ENCODE data around the gene ALKBH4.
"Not testable (repeated sequence)": the region's sequence is repeated elsewhere in the genome, so short reads cannot be mapped to it uniquely, and the experiment has no call there.

The ALKBH4 gene

DNA sequence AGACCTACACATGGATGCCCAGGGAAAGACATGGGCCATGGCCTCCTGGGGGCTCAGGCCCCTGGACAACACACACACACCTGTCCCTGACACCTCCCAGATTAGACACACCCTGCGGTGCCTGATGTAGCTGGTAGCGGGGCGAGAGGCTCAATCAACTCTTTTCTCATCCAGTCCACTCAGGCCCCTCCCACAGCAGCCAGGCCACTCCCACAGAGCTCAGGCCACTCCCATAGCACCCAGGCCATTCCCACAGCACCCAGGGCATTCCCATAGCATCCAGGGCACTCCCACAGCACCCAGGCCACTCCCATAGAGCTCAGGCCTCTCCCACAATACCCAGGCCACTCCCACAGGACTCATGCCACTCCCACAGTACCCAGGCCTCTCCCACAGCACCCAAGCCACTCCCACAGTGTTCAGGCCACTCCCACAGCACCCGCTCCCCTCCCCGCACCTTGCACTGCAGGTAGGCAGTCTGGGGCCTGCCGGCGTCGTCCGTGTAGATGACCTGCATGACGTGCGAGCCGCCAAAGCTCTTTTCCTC lies 25.9 kb upstream of the ALKBH4 start:
- in situ Hi-C loops (cut with HindIII; ENCODE audit: low sequenced_read_pairs); DNase-seq (ENCODE audit: low read depth); H3K4me3 ChIP-seq (ENCODE audit: low read depth, low read length): not testable (repeated sequence)

DNA sequence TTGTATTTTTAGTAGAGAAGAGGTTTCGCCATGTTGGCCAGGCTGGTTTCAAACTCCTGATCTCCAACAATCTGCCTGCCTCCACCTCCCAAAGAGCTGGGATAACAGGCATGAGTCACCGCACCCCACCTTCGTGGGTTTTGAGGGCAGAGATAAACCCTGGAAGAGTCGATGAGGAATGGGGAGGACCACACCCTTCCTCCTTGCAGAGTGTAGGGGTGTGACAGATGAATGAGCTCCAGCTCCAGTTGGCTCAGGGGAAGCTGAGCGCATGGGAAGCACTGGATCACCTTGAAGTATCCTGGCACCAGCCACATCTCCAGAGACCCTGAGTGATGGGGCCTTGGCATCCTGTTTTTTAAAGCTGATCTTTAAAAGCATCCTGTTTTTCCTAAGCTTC lies 19.7 kb upstream of the ALKBH4 start:
- DNase-seq (ENCODE audit: low read depth); in situ Hi-C loops (cut with HindIII; ENCODE audit: low sequenced_read_pairs); H3K4me3 ChIP-seq (ENCODE audit: low read depth, low read length): not testable (repeated sequence)

GRCh38 chr7:102481962-102482361 lies 17.3 kb upstream of the ALKBH4 start:
- H3K4me3 ChIP-seq (ENCODE audit: low read depth, low read length); DNase-seq (ENCODE audit: low read depth); in situ Hi-C loops (cut with HindIII; ENCODE audit: low sequenced_read_pairs): not testable (repeated sequence)

- in situ Hi-C loops (cut with HindIII; ENCODE audit: low sequenced_read_pairs); H3K4me3 ChIP-seq (ENCODE audit: low read depth, low read length); DNase-seq (ENCODE audit: low read depth): not testable (repeated sequence)
- peak; percentile 35 for TF ChIP-seq CTCF (IDR thresholded peaks at IDR 0.05; ENCODE audit: low read depth, low read length, missing control alignments)
Observed at GRCh38 chr7:102479982-102480637, 15.4 kb upstream of the ALKBH4 start.

- in situ Hi-C loops (cut with HindIII; ENCODE audit: low sequenced_read_pairs); H3K4me3 ChIP-seq (ENCODE audit: low read depth, low read length); DNase-seq (ENCODE audit: low read depth): not testable (repeated sequence)
Observed at GRCh38 chr7:102479209-102479584, 14.5 kb upstream of the ALKBH4 start.

DNA sequence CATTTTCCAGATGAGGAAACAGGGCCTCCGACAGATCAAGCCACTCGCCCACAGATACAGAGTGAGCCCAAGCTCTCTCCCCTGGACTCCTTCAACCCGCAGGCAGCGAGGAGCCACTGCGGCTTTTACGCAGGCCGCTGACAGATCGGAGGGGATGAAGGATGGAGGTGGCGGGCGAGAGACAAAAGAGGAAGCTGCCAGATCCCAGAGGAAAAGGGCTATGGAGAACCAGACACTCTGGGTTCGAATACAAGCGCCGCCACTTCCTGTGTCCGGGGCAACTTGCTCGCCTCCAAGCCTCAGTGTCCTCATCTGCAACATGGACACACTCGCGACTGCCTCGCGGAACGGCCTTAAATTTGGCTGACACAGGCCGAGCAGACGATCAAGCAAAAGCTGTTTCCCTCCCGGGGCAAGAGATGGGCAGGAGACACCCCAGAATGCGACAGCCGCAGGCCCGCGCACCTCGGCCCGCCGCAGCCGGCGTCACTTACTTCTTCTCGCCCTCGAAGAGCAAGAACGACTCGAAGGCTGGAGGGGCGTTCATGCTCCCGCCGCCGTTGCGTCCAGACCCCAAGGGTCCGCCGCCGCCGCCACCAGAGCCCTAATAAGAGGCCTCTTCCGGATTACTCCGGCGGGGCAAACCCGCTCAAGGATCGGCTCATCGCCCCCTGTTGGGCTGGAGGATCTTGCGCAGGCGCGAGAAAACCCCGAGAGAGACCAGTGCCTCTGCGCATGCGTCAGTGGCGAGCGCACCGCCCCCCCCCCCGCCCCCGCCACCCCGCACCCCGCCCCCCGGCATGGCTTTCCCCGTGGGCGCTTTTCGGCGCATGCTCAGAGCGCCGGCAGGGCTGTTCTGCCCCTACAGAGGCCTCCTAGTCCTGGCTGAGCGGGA lies 13.9 kb upstream of the ALKBH4 start, which contains the start of gene POLR2J:
Gene POLR2J (minus strand): TSS at position 609 of the 895 bp plus-strand sequence. CDS start 62 bp downstream, at position 547.
- in situ Hi-C loops (cut with HindIII; ENCODE audit: low sequenced_read_pairs); DNase-seq (ENCODE audit: low read depth): not testable (repeated sequence)
- peak within 1 kb of the TSS; percentile 31 for H3K4me3 ChIP-seq (ENCODE audit: low read depth, low read length)

DNA sequence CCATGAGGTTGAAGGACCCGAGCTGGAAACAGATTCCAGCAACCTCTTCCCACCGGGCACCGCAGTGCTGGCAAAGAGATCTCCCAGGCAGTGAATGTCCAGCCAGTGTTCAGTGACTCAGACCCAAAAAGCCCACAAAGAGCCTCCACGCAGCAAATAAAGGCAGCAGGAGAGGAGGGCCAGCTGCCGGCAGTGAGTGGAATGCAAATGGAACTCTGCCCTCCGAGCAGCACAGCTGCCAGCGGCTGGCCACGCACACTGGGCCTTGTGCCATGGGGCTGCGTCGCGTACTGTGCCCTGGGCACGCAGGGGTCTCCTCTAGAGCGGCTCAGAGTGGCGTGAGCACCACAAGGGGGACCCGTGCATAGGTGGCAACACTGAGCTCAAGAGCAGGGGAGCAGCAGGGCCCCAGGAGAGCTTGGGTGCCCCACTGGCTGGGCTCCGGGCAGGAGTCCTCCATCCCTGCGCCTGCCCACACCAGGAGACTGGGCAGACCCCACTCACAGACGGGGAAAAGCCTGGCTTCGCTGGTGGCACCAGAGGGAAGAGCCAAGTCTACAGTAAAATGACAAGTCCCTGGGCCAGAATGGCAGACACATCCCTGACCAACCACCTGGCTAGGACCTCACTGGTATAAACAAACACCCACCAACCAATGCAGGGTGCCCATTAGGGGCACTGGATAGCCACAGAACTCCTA lies 10.2 kb upstream of the ALKBH4 start:
- DNase-seq (ENCODE audit: low read depth); in situ Hi-C loops (cut with HindIII; ENCODE audit: low sequenced_read_pairs); H3K4me3 ChIP-seq (ENCODE audit: low read depth, low read length): not testable (repeated sequence)

- DNase-seq (ENCODE audit: low read depth); H3K4me3 ChIP-seq (ENCODE audit: low read depth, low read length); in situ Hi-C loops (cut with HindIII; ENCODE audit: low sequenced_read_pairs): not testable (repeated sequence)
Observed at GRCh38 chr7:102474116-102474515, 9.5 kb upstream of the ALKBH4 start.

DNA sequence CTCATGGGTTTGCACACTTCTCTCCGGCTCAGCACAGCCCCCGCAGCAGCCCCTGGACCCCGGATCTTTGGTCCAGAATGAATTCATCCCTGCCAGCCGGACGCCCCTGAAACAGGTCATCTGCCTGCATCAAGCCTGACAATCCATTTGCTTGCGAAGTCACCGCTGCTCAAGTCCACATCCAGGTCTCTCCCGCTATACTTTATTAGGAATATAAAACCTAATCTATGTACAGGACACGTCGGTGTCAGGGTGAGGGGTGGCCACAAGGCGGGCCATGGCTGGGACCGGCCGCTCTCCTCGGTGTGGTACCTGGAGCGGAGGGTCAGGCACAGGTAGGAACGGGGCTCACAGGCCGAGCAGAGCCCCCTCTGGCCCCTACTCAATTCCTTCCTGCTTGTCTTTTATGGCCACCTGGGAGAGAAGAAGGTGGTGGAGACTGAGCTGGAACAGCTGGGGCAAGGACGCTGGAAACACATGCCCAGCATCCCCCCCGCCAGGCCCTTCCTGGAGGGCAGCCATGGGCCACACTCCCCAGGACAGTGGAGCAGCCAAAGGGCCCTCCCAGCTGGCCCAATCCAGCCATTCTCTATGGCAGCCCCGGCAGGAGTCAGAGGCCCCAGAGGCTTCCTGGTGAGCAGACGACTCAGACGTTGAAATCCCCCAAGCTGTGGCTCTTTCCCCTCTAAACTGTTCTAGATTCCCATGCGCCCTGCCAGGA lies 8.8 kb upstream of the ALKBH4 start:
- H3K4me3 ChIP-seq (ENCODE audit: low read depth, low read length), result no peak overlapping the region
- DNase-seq (ENCODE audit: low read depth), result no peak
- in situ Hi-C loops (cut with HindIII; ENCODE audit: low sequenced_read_pairs), result no loop called here
- no peak for TF ChIP-seq CTCF (IDR thresholded peaks at IDR 0.05; ENCODE audit: low read depth, low read length, missing control alignments)
